Thyroid gland (tissue), 4 donors: ENCODE data around the gene ALOX5AP.

Source experiments
- POLR2A ChIP-seq, 2 donors: fragments of 450-650 bp; IDR thresholded peaks; one replicate each; pipeline ENCODE4 v1.6.1; 2017; ENCODE audit warnings: antibody characterized with exemption in 2 of 2, mild to moderate bottlenecking in 2 of 2, moderate library complexity in 1 of 2
- TF ChIP-seq, protein P1 (sequence below), 6 experiments: fragments of 200-600 bp in 3 of 6; fragments of 450-650 bp in 3 of 6; sonication (generic) in 3 of 6; IDR thresholded peaks; one replicate each; pipeline ENCODE4 v1.5.1; 2016 to 2019; ENCODE audit warnings: antibody characterized with exemption in 6 of 6, mild to moderate bottlenecking in 2 of 6, inconsistent platforms in 1 of 6, moderate library complexity in 1 of 6

DNA sequence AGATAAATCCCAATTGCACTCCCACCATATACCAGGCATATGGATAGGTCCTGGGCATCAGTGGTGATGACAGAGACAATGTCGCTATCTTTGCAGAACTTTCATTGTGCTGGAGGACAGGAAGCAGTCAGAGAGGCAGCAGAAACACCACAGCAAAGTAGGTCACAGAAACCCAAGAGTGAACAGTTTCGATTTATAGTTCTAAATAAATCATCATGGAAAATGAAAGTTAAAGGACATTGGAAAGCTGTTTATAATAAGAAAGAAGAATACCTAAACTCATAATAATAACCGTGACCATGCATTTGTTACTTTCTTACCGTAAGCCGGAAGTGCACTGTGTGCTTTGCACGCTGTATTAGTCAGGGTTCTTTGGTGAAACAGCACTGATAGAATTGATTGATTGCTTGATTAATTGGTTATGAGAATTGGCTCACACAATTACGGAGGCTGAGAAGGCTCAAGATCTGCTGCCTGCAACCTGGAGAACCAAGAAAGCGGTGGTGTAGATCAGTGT, 38.9 kb downstream of the ALOX5AP start:
- TF ChIP-seq, protein P1, sequence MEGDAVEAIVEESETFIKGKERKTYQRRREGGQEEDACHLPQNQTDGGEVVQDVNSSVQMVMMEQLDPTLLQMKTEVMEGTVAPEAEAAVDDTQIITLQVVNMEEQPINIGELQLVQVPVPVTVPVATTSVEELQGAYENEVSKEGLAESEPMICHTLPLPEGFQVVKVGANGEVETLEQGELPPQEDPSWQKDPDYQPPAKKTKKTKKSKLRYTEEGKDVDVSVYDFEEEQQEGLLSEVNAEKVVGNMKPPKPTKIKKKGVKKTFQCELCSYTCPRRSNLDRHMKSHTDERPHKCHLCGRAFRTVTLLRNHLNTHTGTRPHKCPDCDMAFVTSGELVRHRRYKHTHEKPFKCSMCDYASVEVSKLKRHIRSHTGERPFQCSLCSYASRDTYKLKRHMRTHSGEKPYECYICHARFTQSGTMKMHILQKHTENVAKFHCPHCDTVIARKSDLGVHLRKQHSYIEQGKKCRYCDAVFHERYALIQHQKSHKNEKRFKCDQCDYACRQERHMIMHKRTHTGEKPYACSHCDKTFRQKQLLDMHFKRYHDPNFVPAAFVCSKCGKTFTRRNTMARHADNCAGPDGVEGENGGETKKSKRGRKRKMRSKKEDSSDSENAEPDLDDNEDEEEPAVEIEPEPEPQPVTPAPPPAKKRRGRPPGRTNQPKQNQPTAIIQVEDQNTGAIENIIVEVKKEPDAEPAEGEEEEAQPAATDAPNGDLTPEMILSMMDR (IDR thresholded peaks at IDR 0.05), result no peak
- no peak for TF ChIP-seq POLR2A (IDR thresholded peaks at IDR 0.05)
